Loucy (cell line): ENCODE measurements around the gene SMO.

Experiments
- H2AFZ ChIP-seq: fragments of 200-600 bp; sonication (generic); 2 replicates; pipeline ENCODE4 v1.6.0; 2016; ENCODE audit warnings: antibody characterized with exemption, mild to moderate bottlenecking, low read length, moderate library complexity
- H3F3A ChIP-seq: fragments of 200-600 bp; 2 replicates; pipeline ENCODE4 v1.6.0; 2016; ENCODE audit warnings: antibody characterized with exemption, low read depth, mild to moderate bottlenecking
- H3K27me3 ChIP-seq: fragments of 200-600 bp; sonication (generic); 2 replicates; pipeline ENCODE4 v1.6.1; 2014; ENCODE audit warnings: low read length, mild to moderate bottlenecking; ENCODE audit not compliant: insufficient read depth, poor library complexity, severe bottlenecking
- H3K36me3 ChIP-seq: fragments of 200-600 bp; sonication (generic); 2 replicates; pipeline ENCODE4 v1.6.1; 2016; ENCODE audit warnings: low read length; ENCODE audit not compliant: insufficient read depth
- H3K4me1 ChIP-seq: fragments of 200-600 bp; sonication (generic); 2 replicates; pipeline ENCODE4 v1.5.1; 2014; ENCODE audit warnings: low read length, mild to moderate bottlenecking; ENCODE audit not compliant: insufficient read depth, poor library complexity, severe bottlenecking
- H3K4me2 ChIP-seq: fragments of 200-600 bp; sonication (generic); 2 replicates; pipeline ENCODE4 v1.6.0; 2014; ENCODE audit warnings: antibody characterized with exemption, low read length, low read depth, mild to moderate bottlenecking; ENCODE audit not compliant: poor library complexity, severe bottlenecking
- H3K4me3 ChIP-seq: fragments of 200-600 bp; sonication (generic); 2 replicates; pipeline ENCODE4 v1.5.1; 2014; ENCODE audit warnings: low read length, mild to moderate bottlenecking, mixed read lengths; ENCODE audit not compliant: poor library complexity, severe bottlenecking
- H3K79me2 ChIP-seq: fragments of 200-600 bp; sonication (generic); 2 replicates; pipeline ENCODE4 v1.6.1; 2014; ENCODE audit warnings: low read length; ENCODE audit not compliant: insufficient read depth
- H3K9ac ChIP-seq: fragments of 200-600 bp; sonication (generic); 2 replicates; pipeline ENCODE4 v1.6.0; 2014; ENCODE audit warnings: mild to moderate bottlenecking, low read depth, low read length, moderate library complexity; ENCODE audit not compliant: poor library complexity, severe bottlenecking
- H3K9me2 ChIP-seq: fragments of 200-600 bp; sonication (generic); replicated peaks from 2 replicates; pipeline ENCODE4 v1.6.1; 2016; ENCODE audit warnings: low read depth, low read length, mixed read lengths
- H3K9me3 ChIP-seq: fragments of 200-600 bp; sonication (generic); 2 replicates; pipeline ENCODE4 v1.6.1; 2014; ENCODE audit warnings: mild to moderate bottlenecking, antibody characterized with exemption, low read length, low read depth; ENCODE audit not compliant: insufficient read depth
- H4K20me1 ChIP-seq: fragments of 200-600 bp; sonication (generic); 2 replicates; pipeline ENCODE4 v1.6.0; 2014; ENCODE audit warnings: antibody characterized with exemption, low read length, mild to moderate bottlenecking; ENCODE audit not compliant: insufficient read depth, poor library complexity, severe bottlenecking
- EZH2phosphoT487 ChIP-seq: fragments of 200-600 bp; IDR thresholded peaks from 2 replicates; pipeline ENCODE4 v1.6.1; 2018; ENCODE audit warnings: antibody characterized with exemption, mild to moderate bottlenecking, moderate library complexity, borderline replicate concordance
- TF ChIP-seq, protein P1 (sequence below): fragments of 200-600 bp; sonication (generic); conservative IDR thresholded peaks from 2 replicates; pipeline ENCODE4 v1.5.1; 2014; ENCODE audit warnings: mild to moderate bottlenecking, antibody characterized with exemption, low read length

The SMO gene

DNA sequence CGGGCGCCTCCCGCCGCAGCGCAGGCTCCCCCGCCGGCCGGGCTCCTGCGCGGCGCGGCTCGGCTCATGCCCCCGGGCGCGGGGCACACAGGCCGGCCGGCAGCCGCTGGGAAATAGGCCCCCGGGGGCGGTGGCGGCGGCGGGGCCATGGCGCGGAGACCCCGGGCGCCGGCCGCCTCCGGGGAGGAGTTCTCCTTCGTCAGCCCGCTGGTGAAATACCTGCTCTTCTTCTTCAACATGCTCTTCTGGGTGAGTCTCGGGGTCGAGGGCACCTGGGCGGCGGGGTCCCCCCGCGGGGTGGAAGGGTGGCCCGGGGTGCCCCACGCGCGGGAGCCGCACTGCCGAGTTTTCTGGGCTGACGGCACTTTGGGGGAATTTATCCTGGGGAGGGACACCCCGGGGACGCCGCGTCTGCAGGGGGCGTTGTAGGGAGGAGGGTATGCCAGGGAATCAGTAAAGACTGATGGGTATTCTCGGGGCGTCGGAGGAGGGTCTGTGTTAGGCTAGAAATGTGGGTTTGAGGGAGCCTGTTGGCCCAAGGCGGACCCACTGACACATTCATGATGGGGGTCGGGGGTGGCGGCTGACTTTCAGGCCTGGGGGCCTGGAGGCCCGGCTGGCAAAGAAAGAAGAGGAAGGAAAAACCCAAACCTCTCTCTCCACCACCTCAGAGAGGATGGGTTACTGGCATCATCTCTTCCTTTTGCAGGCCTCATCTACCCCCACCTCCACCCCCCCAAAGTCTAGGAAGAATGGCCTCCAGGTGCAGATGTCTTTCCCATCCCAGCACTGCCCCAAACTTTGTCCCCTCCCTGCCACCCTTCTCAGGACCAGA, 43.4 kb upstream of the SMO start:
- Histone ChIP-seq H2AFZ (peak overlapping the region; percentile 90), H3K9ac (peak overlapping the region; percentile 55)

DNA sequence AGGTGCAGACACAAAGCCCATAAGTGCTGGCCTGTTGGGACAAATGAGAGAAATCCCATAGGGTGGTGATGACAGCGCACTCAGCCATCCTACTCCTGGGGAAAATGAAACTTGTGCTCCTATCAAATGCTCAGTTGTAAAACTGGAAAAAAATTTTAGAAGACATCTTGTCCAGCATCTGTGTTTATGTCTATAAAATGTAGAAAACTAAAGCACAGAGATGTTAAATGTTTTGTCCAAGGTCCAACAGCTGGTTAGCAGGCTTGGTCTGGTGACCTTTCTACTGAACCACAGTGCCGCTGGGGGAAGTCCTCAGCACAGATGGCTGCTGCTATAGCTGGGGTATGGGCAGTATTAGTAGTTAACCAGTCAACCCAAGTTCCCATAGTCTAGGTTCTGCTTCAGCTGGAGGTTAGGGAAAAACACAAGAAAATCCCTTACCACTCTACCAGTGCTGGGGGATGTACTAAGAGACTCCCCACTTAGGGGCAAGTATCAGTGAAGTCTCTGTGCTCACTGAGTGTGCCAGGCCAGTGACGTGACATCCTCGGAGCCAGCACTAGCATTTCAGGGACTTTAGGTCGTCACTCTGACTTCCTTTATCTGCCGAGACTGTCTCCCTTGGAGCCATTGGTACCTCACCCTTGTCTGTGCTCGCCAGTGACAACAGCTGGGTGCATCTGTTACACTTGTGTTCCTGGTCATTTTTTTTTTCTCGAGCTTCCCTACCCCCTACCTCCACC, 42.0 kb upstream of the SMO start:
- H3F3A ChIP-seq: no peaks in the 10 kb centered on the region
- no peak overlapping the region; the same call in 1 of the 2 replicates for H2AFZ ChIP-seq
- no peak overlapping the region for H3K4me3 ChIP-seq
- no peaks in the 10 kb centered on the region for H4K20me1 ChIP-seq
- TF ChIP-seq EZH2phosphoT487: no peak
- TF ChIP-seq, protein P1, sequence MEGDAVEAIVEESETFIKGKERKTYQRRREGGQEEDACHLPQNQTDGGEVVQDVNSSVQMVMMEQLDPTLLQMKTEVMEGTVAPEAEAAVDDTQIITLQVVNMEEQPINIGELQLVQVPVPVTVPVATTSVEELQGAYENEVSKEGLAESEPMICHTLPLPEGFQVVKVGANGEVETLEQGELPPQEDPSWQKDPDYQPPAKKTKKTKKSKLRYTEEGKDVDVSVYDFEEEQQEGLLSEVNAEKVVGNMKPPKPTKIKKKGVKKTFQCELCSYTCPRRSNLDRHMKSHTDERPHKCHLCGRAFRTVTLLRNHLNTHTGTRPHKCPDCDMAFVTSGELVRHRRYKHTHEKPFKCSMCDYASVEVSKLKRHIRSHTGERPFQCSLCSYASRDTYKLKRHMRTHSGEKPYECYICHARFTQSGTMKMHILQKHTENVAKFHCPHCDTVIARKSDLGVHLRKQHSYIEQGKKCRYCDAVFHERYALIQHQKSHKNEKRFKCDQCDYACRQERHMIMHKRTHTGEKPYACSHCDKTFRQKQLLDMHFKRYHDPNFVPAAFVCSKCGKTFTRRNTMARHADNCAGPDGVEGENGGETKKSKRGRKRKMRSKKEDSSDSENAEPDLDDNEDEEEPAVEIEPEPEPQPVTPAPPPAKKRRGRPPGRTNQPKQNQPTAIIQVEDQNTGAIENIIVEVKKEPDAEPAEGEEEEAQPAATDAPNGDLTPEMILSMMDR: no peak
- H3K4me1 ChIP-seq: peaks cover 15% of the 10 kb centered on the region
- H3K9ac ChIP-seq: no peak overlapping the region
- H3K4me2 ChIP-seq: peak overlapping the region; percentile 78
- H3K9me2 ChIP-seq: no peaks in the 10 kb centered on the region
- no peaks in the 10 kb centered on the region for H3K27me3 ChIP-seq
- H3K36me3 ChIP-seq: no peaks in the 10 kb centered on the region
- no peaks in the 10 kb centered on the region for H3K79me2 ChIP-seq
- H3K9me3 ChIP-seq: no peaks in the 10 kb centered on the region

More for the DNA sequence above, 43.4 kb upstream of the SMO start:
- H3K4me1 ChIP-seq: peaks cover 15% of the 10 kb centered on the region
- H3K36me3 ChIP-seq: no peaks in the 10 kb centered on the region
- H3F3A ChIP-seq: no peaks in the 10 kb centered on the region
- no peaks in the 10 kb centered on the region for H3K9me3 ChIP-seq
- H3K9me2 ChIP-seq: no peaks in the 10 kb centered on the region
- no peaks in the 10 kb centered on the region for H3K79me2 ChIP-seq
- peak overlapping the region; percentile 78 for H3K4me2 ChIP-seq
- no peak for TF ChIP-seq EZH2phosphoT487
- TF ChIP-seq, protein P1: peak; percentile 62
- H3K4me3 ChIP-seq: peak overlapping the region; percentile 73
- H4K20me1 ChIP-seq: no peaks in the 10 kb centered on the region
- no peaks in the 10 kb centered on the region for H3K27me3 ChIP-seq

DNA sequence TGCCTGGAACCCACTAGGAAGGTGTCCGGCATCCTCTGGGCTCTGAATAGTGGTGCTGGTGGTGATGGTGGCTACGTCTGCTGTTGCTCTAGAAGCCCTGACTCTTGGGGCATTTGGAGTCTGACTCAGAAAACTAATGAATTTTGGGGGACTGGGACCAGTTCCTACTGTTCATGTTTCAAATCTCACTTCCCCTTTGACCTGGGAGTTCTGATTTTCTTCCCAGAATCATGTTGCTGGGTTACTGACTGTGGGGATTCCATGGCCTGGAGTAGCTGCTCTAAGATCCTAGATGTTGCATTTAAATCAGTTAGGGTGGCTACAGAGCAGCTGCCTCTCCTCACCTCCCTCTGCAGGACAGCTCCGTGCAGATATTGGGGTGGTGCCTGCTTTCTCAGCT, 40.7 kb upstream of the SMO start:
- no peak overlapping the region for H2AFZ ChIP-seq
- no peaks in the 10 kb centered on the region for H3F3A ChIP-seq
- no peaks in the 10 kb centered on the region for H4K20me1 ChIP-seq
- no peaks in the 10 kb centered on the region for H3K36me3 ChIP-seq
- no peaks in the 10 kb centered on the region for H3K27me3 ChIP-seq
- no peaks in the 10 kb centered on the region for H3K79me2 ChIP-seq
- H3K4me3 ChIP-seq: no peak overlapping the region
- no peaks in the 10 kb centered on the region for H3K9me3 ChIP-seq
- H3K4me1 ChIP-seq: peaks cover 15% of the 10 kb centered on the region
- no peak overlapping the region for H3K9ac ChIP-seq
- H3K9me2 ChIP-seq: no peaks in the 10 kb centered on the region
- TF ChIP-seq, protein P1: no peak
- no peak for TF ChIP-seq EZH2phosphoT487
- no peak overlapping the region for H3K4me2 ChIP-seq
